ENCODE results near the gene MS4A15. TPM values are rescaled to one million over a fixed set of nuclear protein-coding genes. Genes with fewer than 3 reads are reported as not detected.
A peak's percentile ranks its signal among the peaks of the same experiment; 100 is the strongest.

The MS4A15 gene
- total RNA-seq, 3 donors from 2014 or later, result not detected

DNA sequence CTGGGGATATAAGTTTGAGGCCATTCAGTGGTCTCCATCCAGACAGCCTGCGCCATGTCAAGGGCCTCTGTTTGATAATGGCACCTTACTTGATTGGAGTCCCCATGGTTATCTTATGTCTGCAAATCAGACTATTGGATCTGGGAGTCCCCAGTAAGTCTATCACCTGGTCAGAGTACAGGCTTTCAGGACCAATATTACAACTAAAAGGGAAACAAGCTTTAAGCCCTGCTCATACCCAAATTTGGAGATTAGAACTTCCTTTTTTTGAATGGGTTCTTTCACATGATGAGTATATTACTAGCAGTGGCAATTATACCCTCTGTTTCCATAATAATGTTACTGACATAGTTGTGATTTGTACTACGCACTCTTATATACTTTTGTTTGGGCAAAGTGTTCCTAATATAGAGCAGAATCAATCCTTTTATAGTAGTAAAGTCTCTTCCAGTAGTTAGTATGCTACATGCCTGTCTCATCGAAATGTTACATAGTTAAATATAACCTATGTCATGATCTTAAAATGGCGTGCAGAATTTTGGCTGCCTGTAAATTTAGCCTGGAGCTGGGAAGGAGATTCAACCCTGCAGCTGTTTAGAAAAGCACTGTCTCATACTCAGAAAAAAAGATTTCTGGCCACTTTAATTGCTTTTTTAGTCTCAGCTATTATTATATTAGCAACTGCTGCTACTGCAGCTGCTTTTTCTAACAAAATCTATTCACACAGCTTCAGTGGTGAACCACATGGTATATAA, 4.9 kb downstream of the MS4A15 start:
- no peak for TF ChIP-seq POLR2A (IDR thresholded peaks at IDR 0.05)
- TF ChIP-seq POLR2AphosphoS5 (IDR thresholded peaks at IDR 0.05), result no peak
- TF ChIP-seq, protein P1, sequence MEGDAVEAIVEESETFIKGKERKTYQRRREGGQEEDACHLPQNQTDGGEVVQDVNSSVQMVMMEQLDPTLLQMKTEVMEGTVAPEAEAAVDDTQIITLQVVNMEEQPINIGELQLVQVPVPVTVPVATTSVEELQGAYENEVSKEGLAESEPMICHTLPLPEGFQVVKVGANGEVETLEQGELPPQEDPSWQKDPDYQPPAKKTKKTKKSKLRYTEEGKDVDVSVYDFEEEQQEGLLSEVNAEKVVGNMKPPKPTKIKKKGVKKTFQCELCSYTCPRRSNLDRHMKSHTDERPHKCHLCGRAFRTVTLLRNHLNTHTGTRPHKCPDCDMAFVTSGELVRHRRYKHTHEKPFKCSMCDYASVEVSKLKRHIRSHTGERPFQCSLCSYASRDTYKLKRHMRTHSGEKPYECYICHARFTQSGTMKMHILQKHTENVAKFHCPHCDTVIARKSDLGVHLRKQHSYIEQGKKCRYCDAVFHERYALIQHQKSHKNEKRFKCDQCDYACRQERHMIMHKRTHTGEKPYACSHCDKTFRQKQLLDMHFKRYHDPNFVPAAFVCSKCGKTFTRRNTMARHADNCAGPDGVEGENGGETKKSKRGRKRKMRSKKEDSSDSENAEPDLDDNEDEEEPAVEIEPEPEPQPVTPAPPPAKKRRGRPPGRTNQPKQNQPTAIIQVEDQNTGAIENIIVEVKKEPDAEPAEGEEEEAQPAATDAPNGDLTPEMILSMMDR (IDR thresholded peaks at IDR 0.05), result no peak
- intact Hi-C loops (cut with DNase I; ENCODE audit: low total_unique reads), result no loop called here

DNA sequence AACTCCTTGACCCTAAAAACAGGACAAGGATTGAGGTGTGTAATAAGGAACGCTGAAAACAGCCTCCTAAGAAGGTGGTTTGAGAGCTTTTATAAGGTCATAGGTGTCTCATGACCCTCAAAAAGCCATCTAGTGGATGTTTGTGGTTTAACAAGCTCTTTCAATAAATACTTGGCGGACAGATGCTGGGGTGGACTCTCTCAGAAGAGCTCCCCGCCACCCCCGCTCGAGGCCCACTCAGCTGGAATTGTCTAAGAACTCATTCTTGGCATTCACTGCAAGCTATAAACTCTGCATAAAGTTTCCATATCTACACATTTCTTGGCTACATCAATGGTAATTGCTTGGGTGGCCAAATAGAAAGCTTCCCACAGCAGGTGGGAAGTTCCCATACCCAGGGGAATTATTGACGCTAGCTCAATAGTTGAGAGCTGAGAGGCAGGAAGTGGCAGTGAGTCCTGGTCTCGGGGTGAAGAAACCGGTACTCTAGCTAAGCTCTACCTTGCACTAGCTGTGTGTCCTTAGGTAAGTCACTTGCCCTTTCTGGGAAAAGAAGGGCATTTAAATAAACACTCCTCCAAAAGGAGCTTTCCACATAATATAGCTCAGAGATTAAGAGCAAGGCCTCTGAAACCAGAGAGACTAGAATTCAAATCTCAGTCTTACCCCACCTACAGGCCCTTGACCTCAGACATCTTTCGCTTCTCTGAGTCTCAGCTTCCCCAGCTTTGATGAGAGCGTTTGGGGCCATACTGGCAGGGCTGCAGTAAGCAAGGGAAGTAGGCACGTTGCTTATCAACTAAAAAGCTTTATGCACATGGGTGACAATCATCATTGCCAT, 6.4 kb downstream of the MS4A15 start:
- Histone ChIP-seq H3K27me3 (peaks cover 0 to 25% of the 10 kb centered on the region in 2 donors), H3K27ac (no peak overlapping the region), H3K4me3 (no peak overlapping the region), H3K4me1 (no peaks in the 10 kb centered on the region), H3K9me3 (no peaks in the 10 kb centered on the region), H3K36me3 (no peaks in the 10 kb centered on the region)
- TF ChIP-seq POLR2A (IDR thresholded peaks at IDR 0.05) (no peak), POLR2AphosphoS5 (IDR thresholded peaks at IDR 0.05) (no peak)
- TF ChIP-seq, protein P1 (IDR thresholded peaks at IDR 0.05), result no peak
- intact Hi-C loops (cut with DNase I; ENCODE audit: low total_unique reads), result no loop called here
- DNase-seq (ENCODE audit: low spot score in 2 of 2), result no peak

More for the DNA sequence above, 4.9 kb downstream of the MS4A15 start:
- Histone ChIP-seq H3K27ac (no peak overlapping the region), H3K36me3 (no peaks in the 10 kb centered on the region), H3K4me3 (no peak overlapping the region), H3K27me3 (peaks cover 0 to 22% of the 10 kb centered on the region in 2 donors), H3K4me1 (no peaks in the 10 kb centered on the region), H3K9me3 (no peaks in the 10 kb centered on the region)
- no peak for DNase-seq (ENCODE audit: low spot score in 2 of 2)

DNA sequence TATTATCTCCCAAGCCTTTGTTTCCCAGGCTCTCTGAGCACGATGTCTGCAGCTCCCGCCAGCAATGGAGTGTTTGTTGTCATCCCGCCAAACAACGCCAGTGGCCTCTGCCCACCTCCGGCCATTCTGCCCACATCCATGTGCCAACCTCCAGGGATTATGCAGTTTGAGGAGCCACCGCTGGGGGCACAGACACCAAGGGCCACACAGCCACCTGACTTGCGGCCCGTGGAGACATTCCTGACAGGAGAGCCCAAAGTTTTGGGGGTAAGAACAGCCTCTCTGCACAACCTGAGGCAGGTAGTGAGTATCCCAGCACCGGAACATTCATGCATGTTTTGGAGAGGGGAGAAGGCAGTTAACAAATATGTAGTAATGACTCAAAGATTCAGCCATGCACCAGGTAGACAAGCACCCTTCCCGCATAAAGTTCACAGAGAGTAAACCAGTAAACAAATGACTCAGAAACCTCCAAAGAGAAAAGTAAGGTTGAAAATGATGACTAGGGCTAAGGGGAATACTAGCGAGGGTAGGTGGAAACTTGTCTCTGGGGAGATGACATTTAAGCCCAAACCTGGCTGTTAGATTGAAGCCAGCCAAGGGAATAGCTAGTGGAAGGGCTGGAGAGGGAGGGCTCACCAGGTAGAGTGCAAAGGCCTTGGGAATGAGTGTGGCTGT, 7.2 kb downstream of the MS4A15 start:
- no peaks in the 10 kb centered on the region for H3K36me3 ChIP-seq
- no peaks in the 10 kb centered on the region for H3K9me3 ChIP-seq
- peaks cover 0 to 27% of the 10 kb centered on the region in 2 donors for H3K27me3 ChIP-seq
- H3K27ac ChIP-seq, result no peak overlapping the region
- intact Hi-C loops (cut with DNase I; ENCODE audit: low total_unique reads), result no loop called here
- no peak for TF ChIP-seq POLR2AphosphoS5 (IDR thresholded peaks at IDR 0.05)
- TF ChIP-seq POLR2A (IDR thresholded peaks at IDR 0.05), result no peak
- H3K4me1 ChIP-seq, result no peaks in the 10 kb centered on the region
- DNase-seq (ENCODE audit: low spot score in 2 of 2), result peak in 1 of 2 donors; percentile 19
- no peak overlapping the region for H3K4me3 ChIP-seq

- peak in 1 of 2 donors; percentile 14 for DNase-seq (ENCODE audit: low spot score in 2 of 2)
- Histone ChIP-seq H3K4me3 (no peak overlapping the region), H3K9me3 (no peaks in the 10 kb centered on the region), H3K27me3 (peaks cover 0 to 27% of the 10 kb centered on the region in 2 donors), H3K4me1 (no peaks in the 10 kb centered on the region), H3K36me3 (no peaks in the 10 kb centered on the region), H3K27ac (no peak overlapping the region)
- no peak for TF ChIP-seq POLR2A (IDR thresholded peaks at IDR 0.05)
- TF ChIP-seq, protein P1 (IDR thresholded peaks at IDR 0.05), result no peak
- no peak for TF ChIP-seq POLR2AphosphoS5 (IDR thresholded peaks at IDR 0.05)
- intact Hi-C loops (cut with DNase I; ENCODE audit: low total_unique reads), result no loop called here
Observed at GRCh38 chr11:60764879-60765278, 8.2 kb downstream of the MS4A15 start.

DNA sequence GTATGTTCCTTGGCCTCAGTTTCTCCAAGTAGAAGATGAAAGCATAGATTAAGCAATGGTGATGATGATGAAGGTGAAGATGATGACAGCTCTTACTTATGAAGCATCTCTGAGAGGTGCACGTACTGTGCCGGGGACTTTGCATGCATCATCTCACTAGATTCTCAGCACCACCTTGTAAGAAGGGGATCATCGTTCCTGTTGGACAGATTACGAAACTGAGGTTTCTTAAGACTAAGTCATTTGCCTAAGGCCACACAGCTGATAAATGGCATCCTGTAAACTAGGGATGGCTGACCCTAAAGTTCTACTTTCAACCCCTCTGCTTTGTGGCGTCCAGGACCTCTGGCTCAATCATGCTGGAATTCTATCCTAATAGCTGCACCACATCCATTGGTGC, 8.7 kb downstream of the MS4A15 start:
- TF ChIP-seq POLR2A (IDR thresholded peaks at IDR 0.05) (no peak), POLR2AphosphoS5 (IDR thresholded peaks at IDR 0.05) (no peak)
- TF ChIP-seq, protein P1 (IDR thresholded peaks at IDR 0.05), result no peak

More for the DNA sequence above, 8.7 kb downstream of the MS4A15 start:
- Histone ChIP-seq H3K9me3 (no peaks in the 10 kb centered on the region), H3K4me1 (no peaks in the 10 kb centered on the region), H3K36me3 (no peaks in the 10 kb centered on the region), H3K4me3 (no peak overlapping the region), H3K27me3 (peaks cover 0 to 27% of the 10 kb centered on the region in 2 donors), H3K27ac (no peak overlapping the region)
- intact Hi-C loops (cut with DNase I; ENCODE audit: low total_unique reads), result no loop called here
- DNase-seq (ENCODE audit: low spot score in 2 of 2), result peak in 1 of 2 donors; percentile 9
